Activated T-cell treated with anti-CD3 and anti-CD28 coated beads, Interleukin-2, amount 50 U/mL, for 72 hours (primary cell): ENCODE measurements around the gene FAF1. TPM values are rescaled to one million over a fixed set of nuclear protein-coding genes. Genes with fewer than 3 reads are reported as not detected.
"Not testable (repeated sequence)": the region's sequence is repeated elsewhere in the genome, so short reads cannot be mapped to it uniquely, and the experiment has no call there.

Experiments
- ATAC-seq, 2 donors: fragments of 150-1000 bp; cut with Tn5 transposase; replicated peaks in 1 of 2; 2 replicates each; pipeline ENCODE4 v1.10.0; 2021; ENCODE audit warnings: moderate library complexity in 2 of 2, mild to moderate bottlenecking in 1 of 2
- DNase-seq, 2 donors: peaks; one replicate each; pipeline ENCODE4 v3.0.0; 2021 to 2022; ENCODE audit warnings: mixed read lengths in 1 of 2
- H3K27ac Mint-ChIP-seq: one replicate; pipeline ENCODE4 v1.8.0; 2022; ENCODE audit warnings: mild to moderate bottlenecking, moderate library complexity, mixed read lengths
- H3K27me3 Mint-ChIP-seq: one replicate; pipeline ENCODE4 v1.8.0; 2022; ENCODE audit warnings: low read depth, mixed read lengths
- H3K36me3 Mint-ChIP-seq, 2 donors: one replicate each; pipeline ENCODE4 v1.8.0; 2022; ENCODE audit warnings: mixed read lengths in 2 of 2, mild to moderate bottlenecking in 1 of 2; ENCODE audit not compliant: insufficient read depth in 2 of 2
- H3K4me1 Mint-ChIP-seq: one replicate; pipeline ENCODE4 v1.8.0; 2022; ENCODE audit warnings: low read depth, mixed read lengths
- H3K4me3 Mint-ChIP-seq, 2 donors: one replicate each; pipeline ENCODE4 v1.8.0; 2022; ENCODE audit warnings: mild to moderate bottlenecking in 2 of 2, mixed read lengths in 2 of 2, moderate library complexity in 2 of 2
- H3K9me3 Mint-ChIP-seq, 2 donors: one replicate each; pipeline ENCODE4 v1.8.0; 2022; ENCODE audit warnings: mixed read lengths in 2 of 2
- total RNA-seq, 2 donors: library from RNA; stranded (reverse); gene quantifications; one replicate each; pipeline ENCODE4 v1.2.3, GENCODE V29; 2022

The FAF1 gene
- total RNA-seq, 2 donors from 2014 or later = 65.7 to 83.0 TPM

DNA sequence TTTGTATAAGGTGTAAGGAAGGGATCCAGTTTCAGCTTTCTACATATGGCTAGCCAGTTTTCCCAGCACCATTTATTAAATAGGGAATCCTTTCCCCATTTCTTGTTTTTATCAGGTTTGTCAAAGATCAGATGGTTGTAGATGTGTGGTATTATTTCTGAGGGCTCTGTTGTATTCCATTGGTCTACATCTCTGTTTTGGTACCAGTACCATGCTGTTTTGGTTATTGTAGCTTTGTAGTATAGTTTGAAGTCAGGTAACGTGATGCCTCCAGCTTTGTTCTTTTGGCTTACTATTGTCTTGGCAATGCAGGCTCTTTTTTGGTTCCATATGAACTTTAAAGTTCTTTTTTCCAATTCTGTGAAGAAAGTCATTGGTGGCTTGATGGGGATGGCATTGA, 54.0 kb downstream of the FAF1 start:
- H3K4me3 Mint-ChIP-seq, ATAC-seq, H3K4me1 Mint-ChIP-seq, H3K27me3 Mint-ChIP-seq, DNase-seq, H3K27ac Mint-ChIP-seq: not testable (repeated sequence)
- H3K9me3 Mint-ChIP-seq = peaks cover 12 to 18% of the 10 kb centered on the region in 2 donors
- H3K36me3 Mint-ChIP-seq = peaks cover 4 to 11% of the 10 kb centered on the region in 2 donors

DNA sequence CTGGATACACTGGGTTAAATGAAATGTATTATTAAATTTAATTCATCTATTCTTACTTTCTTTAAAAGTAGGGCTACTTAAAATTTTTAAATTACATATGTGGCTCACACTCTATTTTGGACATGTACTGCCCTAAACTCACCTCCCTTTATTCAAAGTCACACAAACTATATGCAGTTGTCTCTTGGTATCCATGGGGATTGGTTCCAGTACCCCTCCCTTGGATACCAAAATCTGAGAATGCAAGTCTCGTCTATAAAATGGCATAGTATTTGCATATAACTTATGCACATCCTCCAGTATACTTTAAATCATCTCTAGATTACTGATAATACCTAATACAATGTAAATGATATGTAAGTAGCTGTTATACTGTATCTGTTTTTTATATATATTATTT, 57.6 kb downstream of the FAF1 start:
- Mint-ChIP-seq H3K36me3 (peaks cover 0 to 9% of the 10 kb centered on the region in 2 donors), H3K27ac (no peak overlapping the region), H3K27me3 (no peaks in the 10 kb centered on the region), H3K9me3 (peaks cover 6 to 7% of the 10 kb centered on the region in 2 donors), H3K4me3 (no peak overlapping the region), H3K4me1 (no peaks in the 10 kb centered on the region)
- DNase-seq (no peak), ATAC-seq (no peak)

DNA sequence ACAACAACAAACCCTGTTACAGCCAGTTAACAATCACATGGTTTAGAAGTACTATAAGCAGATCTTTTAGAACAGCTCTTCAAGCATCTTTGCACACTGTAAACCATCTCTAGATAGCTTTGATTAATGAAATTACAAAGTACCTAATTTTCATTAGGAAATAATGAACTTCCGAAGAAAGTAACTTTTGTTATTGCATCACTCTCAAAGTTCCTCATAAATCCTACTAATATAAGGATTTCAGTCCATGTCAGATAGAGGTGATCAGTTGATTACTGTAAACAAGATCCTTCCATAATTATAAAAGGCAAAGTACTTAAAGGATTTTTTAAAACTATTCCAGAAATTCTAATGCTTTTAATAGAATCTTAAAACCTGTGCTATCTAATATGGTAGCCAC, 58.2 kb downstream of the FAF1 start:
- H3K27me3 Mint-ChIP-seq = no peaks in the 10 kb centered on the region
- peaks cover 4 to 7% of the 10 kb centered on the region in 2 donors for H3K9me3 Mint-ChIP-seq
- no peaks in the 10 kb centered on the region for H3K4me1 Mint-ChIP-seq
- no peak overlapping the region for H3K4me3 Mint-ChIP-seq
- no peak for ATAC-seq
- peaks cover 0 to 9% of the 10 kb centered on the region in 2 donors for H3K36me3 Mint-ChIP-seq
- no peak for DNase-seq
- no peak overlapping the region for H3K27ac Mint-ChIP-seq

DNA sequence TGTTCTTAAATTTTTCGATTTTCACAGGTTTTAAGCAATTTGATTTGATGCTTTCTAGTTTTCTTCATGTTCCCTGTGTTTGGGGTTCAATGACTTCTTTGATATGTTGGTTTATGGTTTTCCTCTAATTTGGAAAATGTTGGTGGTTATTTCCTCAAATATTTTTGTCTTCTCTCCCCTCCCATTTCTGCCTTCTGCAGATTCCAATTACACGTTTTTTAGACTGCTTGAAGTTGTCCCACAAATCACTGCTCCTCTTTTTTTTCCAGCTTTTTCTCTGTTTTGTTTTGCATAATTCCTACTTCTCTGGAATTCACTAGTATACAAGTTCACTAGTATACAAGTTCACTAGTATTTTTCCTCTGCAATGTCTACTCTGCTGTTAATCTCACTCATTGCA, 61.3 kb downstream of the FAF1 start:
- ATAC-seq (no peak), DNase-seq (no peak)
- H3K27me3 Mint-ChIP-seq = no peaks in the 10 kb centered on the region
- H3K9me3 Mint-ChIP-seq = no peaks in the 10 kb centered on the region
- no peak overlapping the region for H3K4me3 Mint-ChIP-seq
- H3K36me3 Mint-ChIP-seq = peaks cover 0 to 2% of the 10 kb centered on the region in 2 donors
- no peak overlapping the region for H3K27ac Mint-ChIP-seq
- H3K4me1 Mint-ChIP-seq = peaks cover 9% of the 10 kb centered on the region

DNA sequence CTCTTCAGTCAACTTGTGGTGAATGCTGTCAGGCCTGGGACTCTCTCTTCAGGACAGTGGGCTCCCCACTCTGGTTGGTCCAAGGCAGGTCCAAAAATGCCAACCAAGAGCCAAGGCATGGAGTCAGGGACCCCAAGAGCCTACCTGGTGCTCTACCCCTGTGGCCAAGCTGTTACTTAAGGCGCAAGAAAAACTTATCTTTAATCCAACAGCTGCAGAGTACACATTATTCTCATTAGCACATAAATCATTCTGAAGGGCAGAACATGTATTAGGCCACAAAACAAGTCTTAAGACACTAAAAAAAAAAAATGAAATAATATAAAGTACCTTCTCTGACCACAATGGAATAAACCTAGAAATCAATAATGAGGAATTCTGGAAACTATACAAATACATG, 65.7 kb downstream of the FAF1 start:
- peak overlapping the region; percentile 66 for H3K27ac Mint-ChIP-seq
- DNase-seq (no peak), ATAC-seq (no peak)
- no peaks in the 10 kb centered on the region for H3K27me3 Mint-ChIP-seq
- H3K4me1 Mint-ChIP-seq = peaks cover 9% of the 10 kb centered on the region
- H3K36me3 Mint-ChIP-seq = peaks cover 7 to 12% of the 10 kb centered on the region in 2 donors
- peaks cover 5 to 7% of the 10 kb centered on the region in 2 donors for H3K9me3 Mint-ChIP-seq
- no peak overlapping the region for H3K4me3 Mint-ChIP-seq

DNA sequence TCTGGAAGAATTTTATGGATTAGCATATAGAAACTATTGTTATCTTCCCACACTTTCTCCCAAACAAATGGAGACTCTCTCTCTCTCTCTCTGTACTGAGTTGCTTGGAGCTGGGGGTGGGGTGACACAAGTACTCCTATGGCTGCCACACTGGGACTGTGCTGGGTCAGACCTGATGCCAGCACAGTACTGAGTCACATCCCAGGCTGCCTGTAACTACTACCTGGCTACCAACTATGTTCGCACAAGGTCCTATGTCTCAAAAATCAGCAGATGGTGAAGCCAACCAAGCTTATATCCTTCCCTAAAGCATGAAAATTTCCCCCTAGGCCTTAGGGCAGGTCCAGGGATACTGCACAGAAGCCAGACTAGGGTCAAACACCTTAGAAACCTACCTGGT, 66.6 kb downstream of the FAF1 start:
- peaks cover 7 to 12% of the 10 kb centered on the region in 2 donors for H3K36me3 Mint-ChIP-seq
- ATAC-seq = no peak
- H3K4me3 Mint-ChIP-seq = no peak overlapping the region
- H3K27me3 Mint-ChIP-seq = no peaks in the 10 kb centered on the region
- DNase-seq = no peak
- no peak overlapping the region for H3K27ac Mint-ChIP-seq
- H3K4me1 Mint-ChIP-seq = peaks cover 9% of the 10 kb centered on the region
- peaks cover 5 to 7% of the 10 kb centered on the region in 2 donors for H3K9me3 Mint-ChIP-seq

DNA sequence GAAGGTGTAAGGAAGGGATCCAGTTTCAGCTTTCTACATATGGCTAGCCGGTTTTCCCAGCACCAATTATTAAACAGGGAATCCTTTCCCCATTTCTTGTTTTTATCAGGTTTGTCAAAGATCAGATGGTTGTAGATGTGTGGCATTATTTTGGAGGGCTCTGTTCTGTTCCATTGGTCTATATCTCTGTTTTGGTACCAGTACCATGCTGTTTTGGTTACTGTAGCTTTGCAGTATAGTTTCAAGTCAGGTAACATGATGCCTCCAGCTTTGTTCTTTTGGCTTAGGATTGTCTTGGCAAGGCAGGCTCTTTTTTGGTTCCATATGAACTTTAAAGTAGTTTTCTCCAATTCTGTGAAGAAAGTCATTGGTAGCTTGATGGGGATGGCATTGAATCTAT, 72.5 kb downstream of the FAF1 start:
- ATAC-seq, H3K27me3 Mint-ChIP-seq, DNase-seq, H3K4me3 Mint-ChIP-seq, H3K9me3 Mint-ChIP-seq, H3K36me3 Mint-ChIP-seq, H3K27ac Mint-ChIP-seq, H3K4me1 Mint-ChIP-seq: not testable (repeated sequence)

DNA sequence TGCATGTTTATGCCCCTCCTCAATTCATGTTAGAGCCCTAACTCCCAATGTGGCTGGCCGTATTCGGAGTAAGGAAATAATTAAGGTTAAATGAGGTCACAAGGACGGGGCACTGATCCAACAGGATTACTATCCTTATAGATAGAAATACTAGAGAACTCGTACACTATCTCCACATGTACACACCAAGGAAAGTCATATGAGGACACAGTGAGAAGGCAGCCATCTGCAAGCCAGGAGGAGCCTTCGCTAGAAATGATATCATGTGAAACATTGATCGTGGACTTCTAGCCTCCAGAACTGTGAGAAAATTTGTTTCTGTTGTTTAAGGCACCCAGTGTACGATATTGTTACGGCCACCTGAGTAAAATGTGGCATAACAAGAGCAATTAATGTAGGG, 79.7 kb downstream of the FAF1 start:
- H3K27me3 Mint-ChIP-seq = no peaks in the 10 kb centered on the region
- no peak overlapping the region for H3K4me3 Mint-ChIP-seq
- H3K27ac Mint-ChIP-seq = no peak overlapping the region
- no peaks in the 10 kb centered on the region for H3K36me3 Mint-ChIP-seq
- H3K9me3 Mint-ChIP-seq = no peaks in the 10 kb centered on the region
- ATAC-seq (no peak), DNase-seq (no peak)
- H3K4me1 Mint-ChIP-seq = peaks cover 4% of the 10 kb centered on the region

DNA sequence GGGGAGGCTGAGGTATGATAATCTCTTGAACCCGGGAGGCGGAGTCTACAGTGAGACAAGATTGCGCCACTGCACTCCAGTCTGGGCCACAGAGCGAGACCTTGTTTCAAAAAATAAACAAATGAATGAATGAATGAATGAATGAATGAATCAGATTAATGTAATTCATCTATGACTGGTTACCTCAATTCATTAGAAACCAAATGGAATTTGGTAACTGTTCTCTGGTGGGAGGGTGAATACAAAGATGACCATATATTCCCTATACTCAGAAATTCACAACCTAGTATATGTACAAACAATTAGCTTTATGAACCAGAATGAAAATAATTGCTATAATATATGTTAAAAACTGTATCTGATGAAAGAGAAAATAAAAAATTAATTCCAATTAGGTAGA, 80.9 kb downstream of the FAF1 start:
- Mint-ChIP-seq H3K27ac (no peak overlapping the region), H3K27me3 (no peaks in the 10 kb centered on the region)

DNA sequence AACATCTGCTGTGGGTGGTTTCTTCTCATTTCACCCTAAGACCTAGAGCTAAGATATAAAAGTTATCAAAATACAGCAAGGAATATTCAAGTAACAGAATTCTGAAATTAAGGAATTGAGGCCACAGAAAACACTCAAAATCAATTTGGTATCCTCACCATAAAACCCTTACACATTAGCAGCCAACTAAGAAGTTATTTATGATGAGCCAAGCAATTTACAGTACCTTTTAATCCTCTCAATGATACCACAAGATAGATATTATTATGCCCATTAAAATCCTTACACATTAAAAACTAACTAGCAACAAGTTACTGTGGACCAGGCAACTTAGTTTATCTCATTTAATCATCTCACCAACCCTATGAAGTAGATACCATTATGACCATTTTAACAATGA, 81.6 kb downstream of the FAF1 start:
- H3K27ac Mint-ChIP-seq = peak overlapping the region; percentile 10
- no peak overlapping the region for H3K4me3 Mint-ChIP-seq
- no peaks in the 10 kb centered on the region for H3K9me3 Mint-ChIP-seq
- H3K4me1 Mint-ChIP-seq = peaks cover 10% of the 10 kb centered on the region
- H3K27me3 Mint-ChIP-seq = no peaks in the 10 kb centered on the region
- DNase-seq = no peak
- ATAC-seq = no peak
- H3K36me3 Mint-ChIP-seq = no peaks in the 10 kb centered on the region

More for the DNA sequence above, 80.9 kb downstream of the FAF1 start:
- H3K36me3 Mint-ChIP-seq = no peaks in the 10 kb centered on the region
- H3K9me3 Mint-ChIP-seq = no peaks in the 10 kb centered on the region
- ATAC-seq = no peak
- peaks cover 4% of the 10 kb centered on the region for H3K4me1 Mint-ChIP-seq
- no peak for DNase-seq
- H3K4me3 Mint-ChIP-seq = no peak overlapping the region

DNA sequence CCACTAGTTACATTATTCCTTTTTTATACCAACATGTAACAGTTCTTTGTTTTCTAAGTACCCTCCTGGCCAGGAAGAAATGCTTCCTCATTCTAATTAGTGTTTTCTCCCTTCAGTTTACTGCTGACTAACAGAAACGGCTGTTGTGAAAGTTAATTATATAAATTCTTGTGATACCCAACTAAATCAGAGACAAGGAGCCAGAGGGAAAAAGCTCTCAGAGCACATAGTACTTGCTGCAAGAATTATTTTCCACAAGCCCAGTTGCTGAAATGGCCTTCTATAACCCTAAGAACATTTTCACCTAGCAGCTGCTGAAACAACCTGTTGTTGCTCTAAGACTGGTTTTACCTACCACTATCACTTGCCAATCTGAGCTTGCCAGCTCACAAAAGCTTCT, 82.4 kb downstream of the FAF1 start:
- H3K4me3 Mint-ChIP-seq = no peak overlapping the region
- peaks cover 11% of the 10 kb centered on the region for H3K4me1 Mint-ChIP-seq
- H3K36me3 Mint-ChIP-seq = no peaks in the 10 kb centered on the region
- no peak overlapping the region for H3K27ac Mint-ChIP-seq
- DNase-seq = no peak
- no peaks in the 10 kb centered on the region for H3K27me3 Mint-ChIP-seq
- no peaks in the 10 kb centered on the region for H3K9me3 Mint-ChIP-seq
- no peak for ATAC-seq

DNA sequence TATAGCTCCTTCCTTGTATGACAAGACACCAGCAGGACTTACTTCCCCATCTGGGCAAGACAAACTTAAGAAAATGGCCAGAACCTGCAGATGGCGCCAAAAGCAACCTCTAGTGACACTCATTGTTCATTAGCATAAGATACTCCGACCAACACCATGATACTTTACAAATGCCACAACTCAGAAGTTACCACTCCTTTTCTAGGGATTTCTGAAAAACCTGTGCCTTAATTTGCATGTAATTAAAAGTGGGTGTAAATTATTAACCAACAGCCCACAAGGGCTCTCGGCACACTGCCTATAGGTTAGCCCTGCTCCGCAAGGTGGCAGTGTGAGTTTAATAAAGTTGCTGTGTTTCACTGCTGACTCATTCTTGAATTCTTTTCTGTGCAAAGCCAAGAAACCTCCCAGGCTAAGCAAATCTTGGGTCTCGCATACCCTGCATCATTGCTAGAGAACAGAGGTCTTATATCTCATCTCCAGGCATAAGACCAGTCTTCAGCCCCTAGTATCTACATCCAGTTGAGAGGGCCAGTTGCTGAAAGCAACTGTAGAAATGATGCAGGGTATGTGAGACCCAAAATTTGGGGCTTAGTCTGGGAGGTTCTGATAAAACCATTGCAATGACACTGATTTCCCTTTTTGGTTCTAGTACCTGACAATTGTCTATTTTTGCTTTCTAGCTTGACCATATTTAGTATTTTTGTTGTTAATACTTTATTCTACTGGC, 86.4 kb downstream of the FAF1 start:
- Mint-ChIP-seq H3K27ac (no peak overlapping the region), H3K9me3 (no peaks in the 10 kb centered on the region), H3K36me3 (peaks cover 0 to 2% of the 10 kb centered on the region in 2 donors), H3K4me1 (peaks cover 11% of the 10 kb centered on the region), H3K27me3 (no peaks in the 10 kb centered on the region), H3K4me3 (peak overlapping the region in 1 of 2 donors; percentile 65)
- DNase-seq (peak; percentile 62 to 63), ATAC-seq (peak; percentile 72 to 91)

DNA sequence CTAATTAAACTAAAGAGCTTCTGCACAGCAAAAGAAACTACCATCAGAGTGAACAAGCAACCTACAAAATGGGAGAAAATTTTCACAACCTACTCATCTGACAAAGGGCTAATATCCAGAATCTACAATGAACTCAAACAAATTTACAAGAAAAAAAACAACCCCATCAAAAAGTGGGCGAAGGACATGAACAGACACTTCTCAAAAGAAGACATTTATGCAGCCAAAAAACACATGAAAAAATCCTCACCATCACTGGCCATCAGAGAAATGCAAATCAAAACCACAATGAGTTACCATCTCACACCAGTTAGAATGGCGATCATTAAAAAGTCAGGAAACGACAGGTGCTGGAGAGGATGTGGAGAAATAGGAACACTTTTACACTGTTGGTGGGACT, 95.2 kb downstream of the FAF1 start:
- H3K4me3 Mint-ChIP-seq, H3K4me1 Mint-ChIP-seq, DNase-seq, H3K27ac Mint-ChIP-seq, H3K27me3 Mint-ChIP-seq, ATAC-seq: not testable (repeated sequence)
- Mint-ChIP-seq H3K36me3 (peaks cover 13 to 19% of the 10 kb centered on the region in 2 donors), H3K9me3 (peaks cover 10 to 17% of the 10 kb centered on the region in 2 donors)

DNA sequence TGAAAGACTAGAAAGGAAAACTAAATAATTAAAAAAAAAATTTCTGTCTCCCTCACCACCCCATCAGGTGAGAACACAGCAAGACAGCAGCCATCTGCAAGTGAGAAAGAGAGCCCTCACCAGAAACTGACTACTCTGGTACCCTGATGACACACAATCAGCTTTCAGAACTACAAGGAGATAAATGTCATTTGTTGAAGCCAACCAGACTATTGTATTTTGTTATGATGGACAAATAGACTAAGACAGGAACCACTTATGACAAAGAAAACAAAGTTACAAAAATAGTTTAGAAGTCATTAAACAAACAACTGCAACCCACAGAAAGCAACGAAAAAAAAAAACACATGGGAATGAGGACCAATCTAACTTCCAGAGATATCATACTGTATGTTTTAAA, 98.3 kb downstream of the FAF1 start:
- ATAC-seq (no peak), DNase-seq (no peak)
- Mint-ChIP-seq H3K36me3 (peaks cover 20 to 23% of the 10 kb centered on the region in 2 donors), H3K27ac (no peak overlapping the region), H3K4me1 (no peaks in the 10 kb centered on the region), H3K4me3 (no peak overlapping the region), H3K27me3 (no peaks in the 10 kb centered on the region), H3K9me3 (peaks cover 14 to 24% of the 10 kb centered on the region in 2 donors)
